ENCODE results near the gene TERT. TPM values are rescaled to one million over a fixed set of nuclear protein-coding genes. Genes with fewer than 3 reads are reported as not detected.

Gene TERT
- total and polyA plus RNA-seq, 2 of the 8 experiments (the other 6 are each of a cell fraction or from before 2014, with no cell fraction given) = 13.1 to 23.1 TPM

DNA sequence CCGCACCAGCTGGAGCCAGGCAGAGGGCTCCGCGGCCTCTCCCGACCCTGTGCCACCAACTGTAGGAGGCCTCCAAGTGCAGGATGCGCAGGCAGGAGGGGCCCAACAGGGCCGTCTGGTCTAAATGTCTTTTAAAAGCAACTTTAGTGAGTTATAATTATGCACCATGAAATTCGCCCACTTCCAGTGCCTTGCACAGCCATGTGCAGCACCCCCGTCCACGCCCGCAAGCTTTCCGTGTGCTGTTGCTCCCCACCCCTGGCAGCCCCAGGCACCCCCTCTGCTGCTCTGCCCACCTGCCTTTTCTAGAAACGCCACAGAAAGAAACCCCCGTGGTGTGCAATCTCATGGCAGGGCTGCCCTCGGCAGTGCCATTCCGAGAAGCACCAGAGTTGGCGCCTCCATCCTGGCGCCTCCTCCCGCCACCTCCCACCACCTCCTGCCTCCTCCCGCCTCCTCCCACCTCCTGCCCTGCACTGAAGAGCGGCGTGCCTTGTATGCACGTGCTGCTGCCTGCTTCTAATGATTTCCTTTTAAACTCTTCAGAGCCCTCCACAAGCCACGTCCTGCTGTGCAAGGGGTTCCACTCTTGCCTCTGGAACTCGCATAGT is 77.2 kb downstream of the TERT start:
- no peak for DNase-seq (ENCODE audit: low read depth in 1 of 2, low spot score in 2 of 2)
- CTCF ChIA-PET (ENCODE audit: partially characterized antibody) = interaction anchor here (1.3 to 1.8 kb wide), 5 partner anchors 12 to 427 kb away, joined by 4 to 5 read pairs (median 5); no protein-coding TSS in a partner anchor

More for the DNA sequence above, 77.2 kb downstream of the TERT start:
- Histone ChIP-seq H3K79me2 (ENCODE audit: control insufficient read depth in 1 of 2, insufficient read depth in 2 of 2, low read length in 2 of 2) (no peaks in the 10 kb centered on the region), H3K14ac (ENCODE audit: insufficient read length) (no peak overlapping the region), H3K18ac (ENCODE audit: extremely low read depth, low read length) (no peak overlapping the region), H3K36me3 (ENCODE audit: control insufficient read depth in 2 of 4, insufficient read depth in 4 of 4, low read length in 3 of 4) (no peaks in the 10 kb centered on the region), H3K4ac (replicated peaks; ENCODE audit: insufficient read length, low read depth, low read length) (no peak overlapping the region), H4K5ac (ENCODE audit: insufficient read length, low read depth, low read length) (no peak overlapping the region), H2BK5ac (ENCODE audit: low read depth, low read length) (no peak overlapping the region), H4K20me1 (replicated peaks in 1 of 2; ENCODE audit: control insufficient read depth in 1 of 2, insufficient read depth in 2 of 2, low read length in 2 of 2) (peaks cover 0 to 3% of the 10 kb centered on the region in 2 experiments), H3K23me2 (ENCODE audit: low read depth, low read length) (peaks cover 6% of the 10 kb centered on the region; the same call in 1 of the 2 replicates), H2BK15ac (ENCODE audit: low read length) (no peak overlapping the region), H3K4me3 (ENCODE audit: extremely low read depth in 1 of 4, insufficient read depth in 2 of 4, low read depth in 3 of 4, low read length in 4 of 4) (no peak overlapping the region), H3K4me2 (ENCODE audit: insufficient read depth in 1 of 2, low read depth in 2 of 2, low read length in 2 of 2) (no peak overlapping the region), H2BK120ac (replicated peaks; ENCODE audit: low read depth, low read length) (no peak overlapping the region), H3K9ac (replicated peaks in 1 of 4; ENCODE audit: extremely low read depth in 1 of 4, low read depth in 3 of 4, low read length in 3 of 4) (no peak overlapping the region), H3K56ac (replicated peaks; ENCODE audit: insufficient read length, low read depth, low read length) (no peak overlapping the region), H2BK20ac (ENCODE audit: low read length) (no peak overlapping the region), H4K8ac (ENCODE audit: extremely low read depth, insufficient read depth, low read length) (no peak overlapping the region), H2AK5ac (ENCODE audit: low read depth, low read length) (no peak overlapping the region), H4K91ac (replicated peaks; ENCODE audit: insufficient read length, low read length) (no peak overlapping the region), H3K27ac (ENCODE audit: low read depth, low read length) (no peak overlapping the region), H3K23ac (ENCODE audit: insufficient read length) (no peak overlapping the region), H2AFZ (ENCODE audit: low read length) (no peak overlapping the region), H3K9me3 (ENCODE audit: insufficient read depth in 2 of 2, low read depth in 1 of 2, low read length in 1 of 2) (peaks cover 0 to 6% of the 10 kb centered on the region in 2 experiments; a peak in 2 of 4 replicates), H3K27me3 (replicated peaks in 1 of 4; ENCODE audit: control insufficient read depth in 3 of 4, extremely low read depth in 1 of 4, insufficient read depth in 3 of 4, low read length in 3 of 4) (no peaks in the 10 kb centered on the region; a peak in 1 of 7 replicates), H3K4me1 (replicated peaks in 1 of 4; ENCODE audit: control insufficient read depth in 3 of 4, insufficient read depth in 4 of 4, low read length in 3 of 4) (peaks cover 0 to 2% (median 0%) of the 10 kb centered on the region in 4 experiments; a peak in 2 of 7 replicates), H3K79me1 (ENCODE audit: low read depth, low read length) (no peaks in the 10 kb centered on the region), H2BK12ac (ENCODE audit: low read depth, low read length) (no peak overlapping the region)
- POLR2A ChIA-PET (ENCODE audit: partially characterized antibody) = no interaction called here
- TF ChIP-seq CEBPB (IDR thresholded peaks at IDR 0.05; ENCODE audit: low read depth, low read length) = no peak
- TF ChIP-seq SRF (IDR thresholded peaks at IDR 0.05; ENCODE audit: low read depth, low read length) = no peak
- TF ChIP-seq EZH2 (IDR thresholded peaks at IDR 0.05; ENCODE audit: low read depth, low read length, severe bottlenecking) = no peak
- TF ChIP-seq, protein P1, sequence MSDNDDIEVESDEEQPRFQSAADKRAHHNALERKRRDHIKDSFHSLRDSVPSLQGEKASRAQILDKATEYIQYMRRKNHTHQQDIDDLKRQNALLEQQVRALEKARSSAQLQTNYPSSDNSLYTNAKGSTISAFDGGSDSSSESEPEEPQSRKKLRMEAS (IDR thresholded peaks at IDR 0.05) = peak; percentile 96
- TF ChIP-seq GABPA (IDR thresholded peaks at IDR 0.05; ENCODE audit: borderline replicate concordance, insufficient read depth, low read length) = no peak
- TF ChIP-seq, protein P2, sequence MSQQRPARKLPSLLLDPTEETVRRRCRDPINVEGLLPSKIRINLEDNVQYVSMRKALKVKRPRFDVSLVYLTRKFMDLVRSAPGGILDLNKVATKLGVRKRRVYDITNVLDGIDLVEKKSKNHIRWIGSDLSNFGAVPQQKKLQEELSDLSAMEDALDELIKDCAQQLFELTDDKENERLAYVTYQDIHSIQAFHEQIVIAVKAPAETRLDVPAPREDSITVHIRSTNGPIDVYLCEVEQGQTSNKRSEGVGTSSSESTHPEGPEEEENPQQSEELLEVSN (IDR thresholded peaks at IDR 0.05) = peak; percentile 97
- TF ChIP-seq SIRT6 (IDR thresholded peaks at IDR 0.05; ENCODE audit: low read length) = no peak
- TF ChIP-seq RAD21 (IDR thresholded peaks at IDR 0.05 in 1 of 2, conservative IDR thresholded peaks at IDR 0.05 in 1 of 2; ENCODE audit: low read depth in 2 of 2, low read length in 2 of 2) = peak in 1 of 2 experiments; percentile 4; a peak in 2 of 4 replicates
- no peak for TF ChIP-seq CBX8 (IDR thresholded peaks at IDR 0.05; ENCODE audit: borderline replicate concordance, low read depth, low read length)
- 73% methylated on average over 16 of the region's 24 CpGs; no CpG with 5 or more reads in 1 of the 2 experiments for WGBS, 2 experiments (ENCODE audit: extremely low coverage in 1 of 2, insufficient coverage in 1 of 2, insufficient read length in 1 of 2, insufficient replicate concordance in 2 of 2, low coverage in 1 of 2, low lambda C conversion rate in 2 of 2, missing lambda C conversion rate in 1 of 2)
- FAIRE-seq = no peak
